PC-3 (cell line): Measurements from ENCODE around the gene TMC3. TPM values are rescaled to one million over a fixed set of nuclear protein-coding genes. Genes with fewer than 3 reads are reported as not detected.

Source experiments
- ATAC-seq: fragments of 200-7000 bp; cut with Tn5 transposase; 2 replicates; pipeline ENCODE4 v1.9.1; 2020; ENCODE audit warnings: mild to moderate bottlenecking, moderate library complexity
- BruUV-seq: library from RNA; stranded (reverse); fragments of 400-500 nt; replicated peaks from 2 replicates; lab custom pipeline; 2021; lab: Mats Ljungman, UMichigan
- CTCF ChIA-PET: fragments of 300-600 bp; sonication (Branson Sonifier 250); formaldehyde crosslinking; loops from one replicate; lab custom pipeline; 2022; ENCODE audit warnings: antibody characterized with exemption; lab: Charles Lee
- POLR2A ChIA-PET: fragments of 300-600 bp; sonication (Branson Sonifier 250); formaldehyde crosslinking; loops from one replicate; lab custom pipeline; 2022; ENCODE audit warnings: antibody characterized with exemption; ENCODE audit not compliant: unreplicated experiment; lab: Charles Lee
- DNase-seq: peaks from one replicate; pipeline ENCODE4 v3.0.0-alpha.2; 2015
- H2AFZ ChIP-seq: fragments of 300-600 bp; sonication (generic); 2 replicates; pipeline ENCODE4 v1.6.0; 2016; ENCODE audit warnings: antibody characterized with exemption, low read length
- H3F3A ChIP-seq: fragments of 300-600 bp; sonication (generic); one replicate; pipeline ENCODE4 v1.6.0; 2017; ENCODE audit warnings: antibody characterized with exemption, low read length, control low read depth, mild to moderate bottlenecking; ENCODE audit not compliant: unreplicated experiment
- H3K27ac ChIP-seq: fragments of 300-600 bp; sonication (generic); 2 replicates; pipeline ENCODE4 v1.5.1; 2016; ENCODE audit warnings: mild to moderate bottlenecking, low read length
- H3K27me3 ChIP-seq: fragments of 300-600 bp; sonication (generic); 2 replicates; pipeline ENCODE4 v1.6.1; 2016; ENCODE audit warnings: low read length, mixed read lengths
- H3K36me3 ChIP-seq: fragments of 300-600 bp; sonication (generic); 2 replicates; pipeline ENCODE4 v1.6.1; 2016; ENCODE audit warnings: low read depth, mixed run types, low read length, mixed read lengths
- H3K4me1 ChIP-seq: fragments of 300-600 bp; sonication (generic); 2 replicates; pipeline ENCODE4 v1.5.1; 2016; ENCODE audit warnings: low read length; ENCODE audit not compliant: insufficient read depth
- H3K4me2 ChIP-seq: fragments of 300-600 bp; sonication (generic); 2 replicates; pipeline ENCODE4 v1.6.0; 2016; ENCODE audit warnings: low read length
- H3K4me3 ChIP-seq: fragments of 300-600 bp; sonication (generic); 2 replicates; pipeline ENCODE4 v1.5.1; 2016; ENCODE audit warnings: mild to moderate bottlenecking, low read length, mixed read lengths
- H3K79me2 ChIP-seq: fragments of 300-600 bp; sonication (generic); 2 replicates; pipeline ENCODE4 v1.6.1; 2017; ENCODE audit warnings: low read length, mixed read lengths
- H3K9ac ChIP-seq: fragments of 300-600 bp; sonication (generic); 2 replicates; pipeline ENCODE4 v1.6.0; 2016; ENCODE audit warnings: mild to moderate bottlenecking, low read length
- H3K9me2 ChIP-seq: fragments of 300-600 bp; sonication (generic); replicated peaks from 2 replicates; pipeline ENCODE4 v1.6.1; 2016; ENCODE audit warnings: mixed run types, low read length, mixed read lengths
- H3K9me3 ChIP-seq: fragments of 300-600 bp; sonication (generic); 2 replicates; pipeline ENCODE4 v1.6.1; 2016; ENCODE audit warnings: low read length, mixed read lengths
- H4K20me1 ChIP-seq: fragments of 300-600 bp; sonication (generic); 2 replicates; pipeline ENCODE4 v1.6.1; 2016; ENCODE audit warnings: low read length, mixed read lengths
- EZH2 ChIP-seq: fragments of 300-600 bp; sonication (generic); IDR thresholded peaks from one replicate; pipeline ENCODE4 v1.6.1; 2017; ENCODE audit warnings: antibody characterized with exemption, mild to moderate bottlenecking, low read length; ENCODE audit not compliant: unreplicated experiment
- EZH2phosphoT487 ChIP-seq: fragments of 300-600 bp; sonication (generic); IDR thresholded peaks from 2 replicates; pipeline ENCODE4 v1.6.1; 2018; ENCODE audit warnings: mild to moderate bottlenecking, antibody characterized with exemption, low read length, borderline replicate concordance
- intact Hi-C: fragments of 100-400 bp; cut with micrococcal nuclease; formaldehyde crosslinking; loops from 2 replicates; pipeline ENCODE4 v1.9.0; 2023
- total RNA-seq: library from RNA; depleted of rRNA; stranded (reverse); fragments of >200 nt; gene quantifications from 2 replicates; pipeline ENCODE4 v1.2.3, GENCODE V29; 2014
- TF ChIP-seq, protein P1 (sequence below): fragments of 300-600 bp; sonication (generic); conservative IDR thresholded peaks from 2 replicates; pipeline ENCODE4 v1.5.1; 2017; ENCODE audit warnings: antibody characterized with exemption, low read depth, mild to moderate bottlenecking, low read length

TMC3 gene
- total RNA-seq, 1 experiment from 2014 or later = not detected

DNA sequence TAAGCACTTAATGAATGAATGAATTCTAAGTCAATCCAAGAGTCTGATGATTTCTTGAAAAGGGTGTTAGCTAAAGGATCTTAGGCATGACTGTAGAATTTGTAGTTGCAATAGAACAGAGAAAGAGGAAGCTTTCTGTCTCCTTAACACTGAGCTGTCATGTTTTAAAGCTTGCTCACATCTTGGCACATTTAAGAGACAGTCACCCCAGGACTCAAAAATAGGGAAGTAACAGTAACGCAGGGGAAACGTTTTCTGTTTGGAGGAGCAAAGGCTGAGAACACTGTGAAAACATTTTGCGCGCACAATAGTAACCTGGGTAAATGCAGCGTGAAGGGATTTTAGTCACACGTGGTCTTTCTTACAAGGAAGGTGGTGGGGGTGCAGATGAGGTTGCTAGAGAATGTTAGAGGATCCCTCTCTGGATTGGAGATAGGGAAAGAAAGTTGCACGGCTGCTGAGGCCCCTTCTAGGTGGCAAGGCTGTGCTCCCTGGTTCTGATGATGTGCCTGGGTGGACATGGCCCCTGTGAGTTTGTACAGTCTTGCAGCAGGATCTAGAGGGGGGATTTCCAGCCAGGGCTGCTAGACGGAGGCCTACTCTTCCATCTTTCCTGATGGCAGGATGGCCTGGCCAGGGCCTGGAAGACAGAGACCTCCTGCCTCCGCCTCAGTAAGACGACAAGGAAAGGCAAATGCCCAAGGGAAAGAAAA lies 62.1 kb downstream of the TMC3 start:
- no peak for ATAC-seq
- H2AFZ ChIP-seq = no peak overlapping the region
- BruUV-seq = no TSS peak
- no peaks in the 10 kb centered on the region for H3K79me2 ChIP-seq
- no peaks in the 10 kb centered on the region for H3K9me2 ChIP-seq
- H3K27me3 ChIP-seq = no peaks in the 10 kb centered on the region
- POLR2A ChIA-PET = no interaction called here
- no peak for TF ChIP-seq EZH2phosphoT487
- no peak for TF ChIP-seq EZH2
- TF ChIP-seq, protein P1, sequence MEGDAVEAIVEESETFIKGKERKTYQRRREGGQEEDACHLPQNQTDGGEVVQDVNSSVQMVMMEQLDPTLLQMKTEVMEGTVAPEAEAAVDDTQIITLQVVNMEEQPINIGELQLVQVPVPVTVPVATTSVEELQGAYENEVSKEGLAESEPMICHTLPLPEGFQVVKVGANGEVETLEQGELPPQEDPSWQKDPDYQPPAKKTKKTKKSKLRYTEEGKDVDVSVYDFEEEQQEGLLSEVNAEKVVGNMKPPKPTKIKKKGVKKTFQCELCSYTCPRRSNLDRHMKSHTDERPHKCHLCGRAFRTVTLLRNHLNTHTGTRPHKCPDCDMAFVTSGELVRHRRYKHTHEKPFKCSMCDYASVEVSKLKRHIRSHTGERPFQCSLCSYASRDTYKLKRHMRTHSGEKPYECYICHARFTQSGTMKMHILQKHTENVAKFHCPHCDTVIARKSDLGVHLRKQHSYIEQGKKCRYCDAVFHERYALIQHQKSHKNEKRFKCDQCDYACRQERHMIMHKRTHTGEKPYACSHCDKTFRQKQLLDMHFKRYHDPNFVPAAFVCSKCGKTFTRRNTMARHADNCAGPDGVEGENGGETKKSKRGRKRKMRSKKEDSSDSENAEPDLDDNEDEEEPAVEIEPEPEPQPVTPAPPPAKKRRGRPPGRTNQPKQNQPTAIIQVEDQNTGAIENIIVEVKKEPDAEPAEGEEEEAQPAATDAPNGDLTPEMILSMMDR = no peak
- H3K9me3 ChIP-seq = no peaks in the 10 kb centered on the region
- H3K36me3 ChIP-seq = no peaks in the 10 kb centered on the region
- H3K9ac ChIP-seq = no peak overlapping the region
- no peak for DNase-seq
- H3K27ac ChIP-seq = no peak overlapping the region
- CTCF ChIA-PET = no interaction called here
- H4K20me1 ChIP-seq = no peaks in the 10 kb centered on the region
- intact Hi-C loops = no loop called here
- no peak overlapping the region for H3K4me3 ChIP-seq
- H3K4me1 ChIP-seq = peaks cover 15% of the 10 kb centered on the region
- H3F3A ChIP-seq = no peaks in the 10 kb centered on the region
- no peak overlapping the region for H3K4me2 ChIP-seq

DNA sequence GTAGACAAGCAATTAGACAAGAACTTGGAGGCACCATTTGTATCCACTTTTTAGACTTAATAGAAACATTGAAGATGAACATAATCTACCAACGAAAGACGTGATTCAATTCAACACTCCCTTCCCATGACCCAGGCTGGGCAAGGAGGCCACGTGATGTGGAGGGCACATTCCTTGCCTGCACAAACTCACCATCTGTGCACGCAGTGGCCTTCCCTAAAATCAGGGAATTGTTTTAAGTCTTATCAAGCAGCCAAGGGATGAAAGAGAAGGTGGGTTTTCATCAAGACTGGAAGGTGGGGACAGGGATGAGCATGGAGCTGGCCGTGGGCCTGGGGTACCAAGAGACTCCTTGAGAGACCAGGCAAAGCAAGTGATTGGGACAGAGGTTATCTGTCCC lies 63.5 kb downstream of the TMC3 start:
- Histone ChIP-seq H3K79me2 (no peaks in the 10 kb centered on the region), H3K4me1 (peaks cover 15% of the 10 kb centered on the region), H3K4me3 (no peak overlapping the region), H3K9ac (no peak overlapping the region), H4K20me1 (no peaks in the 10 kb centered on the region), H2AFZ (no peak overlapping the region), H3F3A (no peaks in the 10 kb centered on the region), H3K9me2 (no peaks in the 10 kb centered on the region), H3K27me3 (no peaks in the 10 kb centered on the region), H3K27ac (no peak overlapping the region), H3K36me3 (no peaks in the 10 kb centered on the region), H3K9me3 (no peaks in the 10 kb centered on the region), H3K4me2 (no peak overlapping the region)
- no TSS peak for BruUV-seq
- intact Hi-C loops = no loop called here
- ChIA-PET CTCF (interaction anchor here (0.6 kb wide), 1 partner anchor 42 kb away, joined by 3 read pairs; no protein-coding TSS in a partner anchor), POLR2A (no interaction called here)
- no peak for DNase-seq
- no peak for ATAC-seq
- TF ChIP-seq EZH2phosphoT487 (no peak), EZH2 (no peak)
- TF ChIP-seq, protein P1 = no peak

DNA sequence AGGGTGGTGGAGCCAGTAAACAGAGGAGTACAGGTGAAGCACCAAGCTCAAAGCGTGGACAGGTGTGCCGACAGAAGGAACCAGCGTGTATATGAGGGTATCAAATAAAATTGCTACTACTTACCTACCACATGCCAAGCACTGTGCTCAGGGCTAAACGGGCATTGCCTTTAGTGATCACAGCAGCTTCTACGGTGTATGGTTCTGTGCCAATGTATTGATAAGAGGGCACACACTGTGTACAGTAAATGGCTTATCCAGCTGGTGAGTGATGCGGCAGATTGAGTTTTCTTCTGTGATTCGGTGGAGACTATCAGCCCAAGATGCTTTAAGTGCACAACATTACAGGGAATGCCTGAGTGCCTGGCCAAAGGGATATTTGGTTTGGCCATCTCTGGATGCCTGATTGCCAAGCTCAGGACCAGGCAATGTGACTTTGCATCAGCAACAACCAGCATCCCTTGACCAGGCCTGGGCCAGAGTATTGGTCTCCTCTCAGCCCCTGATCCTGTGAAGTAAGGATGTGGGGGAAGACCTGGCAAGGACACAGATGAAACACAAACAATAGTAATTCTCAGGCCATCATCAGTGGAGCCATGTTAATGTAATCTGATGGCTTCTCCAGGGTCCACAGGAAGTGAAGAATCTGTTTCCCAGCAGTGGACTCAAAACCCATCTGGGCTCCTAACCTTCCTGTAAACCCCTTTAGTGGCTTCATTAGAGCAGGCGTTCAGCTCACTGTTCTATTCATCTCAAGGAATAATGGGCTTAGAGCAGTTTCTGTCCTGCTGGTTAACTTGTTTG lies 64.2 kb downstream of the TMC3 start:
- no TSS peak for BruUV-seq
- Histone ChIP-seq H3K9me3 (no peaks in the 10 kb centered on the region), H3K4me3 (no peak overlapping the region), H2AFZ (no peak overlapping the region), H4K20me1 (no peaks in the 10 kb centered on the region), H3K36me3 (no peaks in the 10 kb centered on the region), H3K4me1 (peaks cover 15% of the 10 kb centered on the region), H3K9ac (no peak overlapping the region), H3K9me2 (no peaks in the 10 kb centered on the region), H3K27ac (no peak overlapping the region), H3F3A (no peaks in the 10 kb centered on the region), H3K4me2 (no peak overlapping the region), H3K79me2 (no peaks in the 10 kb centered on the region), H3K27me3 (no peaks in the 10 kb centered on the region)
- no peak for ATAC-seq
- TF ChIP-seq EZH2phosphoT487 (no peak), EZH2 (no peak)
- TF ChIP-seq, protein P1 = no peak
- POLR2A ChIA-PET = no interaction called here
- CTCF ChIA-PET = no interaction called here
- intact Hi-C loops = no loop called here
- DNase-seq = no peak
